Activated CD4-positive, alpha-beta memory T cell treated with anti-CD3 and anti-CD28 coated beads, Interleukin-2, amount 10 ng/mL, durations not matched to agents 7 days and 5 days (primary cell): ENCODE data around the gene LDLRAD3. TPM values are rescaled to one million over a fixed set of nuclear protein-coding genes. Genes with fewer than 3 reads are reported as not detected.

Experiments used
- CTCF ChIA-PET: fragments of 350-600 bp; sonication (Branson Sonifier 250); formaldehyde crosslinking; loops from one replicate; lab custom pipeline; 2021; ENCODE audit warnings: antibody characterized with exemption, inconsistent platforms; lab: Charles Lee
- POLR2A ChIA-PET: fragments of 350-600 bp; sonication (Branson Sonifier 250); formaldehyde crosslinking; loops from one replicate; lab custom pipeline; 2021; ENCODE audit warnings: antibody characterized with exemption; lab: Charles Lee
- DNase-seq: peaks from one replicate; pipeline ENCODE4 v3.0.0-alpha.2; 2020
- H3K27ac Mint-ChIP-seq: one replicate; pipeline ENCODE4 v1.8.0; 2021; ENCODE audit warnings: mild to moderate bottlenecking, mixed read lengths
- H3K27me3 Mint-ChIP-seq: one replicate; pipeline ENCODE4 v1.8.0; 2021; ENCODE audit warnings: mixed read lengths
- H3K36me3 Mint-ChIP-seq: one replicate; pipeline ENCODE4 v1.8.0; 2021; ENCODE audit warnings: low read depth, mixed read lengths
- H3K4me1 Mint-ChIP-seq: one replicate; pipeline ENCODE4 v1.8.0; 2021; ENCODE audit warnings: mixed read lengths
- H3K4me3 Mint-ChIP-seq: one replicate; pipeline ENCODE4 v1.8.0; 2021; ENCODE audit warnings: mild to moderate bottlenecking, mixed read lengths
- H3K9me3 Mint-ChIP-seq: one replicate; pipeline ENCODE4 v1.8.0; 2021; ENCODE audit warnings: mixed read lengths
- total RNA-seq, 2 experiments: library from RNA; stranded (reverse); gene quantifications; one replicate each; pipeline ENCODE4 v1.2.3, GENCODE V29; 2021

The LDLRAD3 gene
- total RNA-seq, 2 experiments from 2014 or later, result not detected

DNA sequence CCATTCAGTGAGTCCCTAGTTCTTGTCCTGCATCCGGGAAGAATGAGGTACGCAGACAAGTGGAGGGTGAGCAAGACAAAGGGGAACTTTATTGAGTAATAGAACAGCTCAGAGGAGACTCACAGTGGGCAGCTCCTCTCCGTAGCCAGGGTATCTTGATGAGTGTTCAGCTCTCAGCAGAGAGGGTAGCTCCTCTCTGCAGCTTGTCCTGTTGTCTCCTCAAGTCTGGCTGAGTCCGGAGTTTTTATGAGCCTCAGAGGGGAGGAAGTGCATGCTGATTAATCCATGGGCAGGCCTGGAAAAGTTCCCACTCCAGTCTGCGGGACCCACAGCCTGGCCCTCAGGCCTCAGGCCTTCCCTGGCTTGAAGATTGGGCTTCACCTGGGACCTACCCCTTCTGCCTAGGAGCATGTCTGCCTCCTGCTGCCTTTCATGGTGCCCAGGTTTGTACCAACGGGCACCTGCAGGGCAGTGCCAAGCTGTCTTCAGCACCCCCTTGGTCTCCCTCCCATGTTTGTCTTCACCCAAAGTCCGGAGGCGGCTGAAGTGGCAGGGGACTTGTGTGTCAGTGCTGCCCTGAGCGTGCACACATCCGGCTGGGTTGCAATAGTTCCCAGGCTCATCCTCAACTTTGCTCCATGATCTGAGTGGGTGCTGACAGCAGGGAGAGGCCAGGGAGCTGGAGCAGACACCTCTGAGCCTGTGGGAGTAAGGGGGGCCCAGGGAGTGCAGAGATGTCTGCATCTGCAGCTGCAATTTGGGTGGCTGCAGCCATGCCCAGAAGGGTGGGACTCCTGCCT, 134.2 kb downstream of the LDLRAD3 start:
- no peaks in the 10 kb centered on the region for H3K27me3 Mint-ChIP-seq
- no peaks in the 10 kb centered on the region for H3K4me1 Mint-ChIP-seq
- no peaks in the 10 kb centered on the region for H3K36me3 Mint-ChIP-seq
- CTCF ChIA-PET, result no interaction called here
- no peak overlapping the region for H3K4me3 Mint-ChIP-seq
- no peak overlapping the region for H3K27ac Mint-ChIP-seq
- DNase-seq, result no peak
- POLR2A ChIA-PET, result no interaction called here
- H3K9me3 Mint-ChIP-seq, result no peaks in the 10 kb centered on the region

DNA sequence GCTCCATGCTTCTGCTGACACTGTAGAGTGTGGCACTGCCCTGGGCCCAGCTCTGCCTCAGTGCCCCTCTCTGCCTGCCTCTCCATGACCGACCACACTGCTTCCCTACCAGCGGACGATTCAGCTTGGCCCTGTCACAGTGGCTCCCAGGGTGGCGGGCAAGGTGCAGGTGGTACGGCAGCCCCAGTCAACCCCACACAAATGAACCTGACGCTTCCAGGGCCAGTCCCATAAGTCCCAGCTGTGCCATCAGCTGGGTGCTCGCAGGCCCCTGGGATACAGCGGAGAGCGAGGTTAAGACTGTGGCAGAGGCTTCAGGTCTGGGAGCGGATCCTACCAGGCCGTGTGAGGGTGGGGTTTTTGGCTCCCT, 134.8 kb downstream of the LDLRAD3 start:
- Mint-ChIP-seq H3K9me3 (no peaks in the 10 kb centered on the region), H3K27ac (no peak overlapping the region), H3K36me3 (no peaks in the 10 kb centered on the region), H3K4me1 (no peaks in the 10 kb centered on the region), H3K4me3 (no peak overlapping the region), H3K27me3 (no peaks in the 10 kb centered on the region)
- ChIA-PET CTCF (no interaction called here), POLR2A (no interaction called here)
- no peak for DNase-seq

DNA sequence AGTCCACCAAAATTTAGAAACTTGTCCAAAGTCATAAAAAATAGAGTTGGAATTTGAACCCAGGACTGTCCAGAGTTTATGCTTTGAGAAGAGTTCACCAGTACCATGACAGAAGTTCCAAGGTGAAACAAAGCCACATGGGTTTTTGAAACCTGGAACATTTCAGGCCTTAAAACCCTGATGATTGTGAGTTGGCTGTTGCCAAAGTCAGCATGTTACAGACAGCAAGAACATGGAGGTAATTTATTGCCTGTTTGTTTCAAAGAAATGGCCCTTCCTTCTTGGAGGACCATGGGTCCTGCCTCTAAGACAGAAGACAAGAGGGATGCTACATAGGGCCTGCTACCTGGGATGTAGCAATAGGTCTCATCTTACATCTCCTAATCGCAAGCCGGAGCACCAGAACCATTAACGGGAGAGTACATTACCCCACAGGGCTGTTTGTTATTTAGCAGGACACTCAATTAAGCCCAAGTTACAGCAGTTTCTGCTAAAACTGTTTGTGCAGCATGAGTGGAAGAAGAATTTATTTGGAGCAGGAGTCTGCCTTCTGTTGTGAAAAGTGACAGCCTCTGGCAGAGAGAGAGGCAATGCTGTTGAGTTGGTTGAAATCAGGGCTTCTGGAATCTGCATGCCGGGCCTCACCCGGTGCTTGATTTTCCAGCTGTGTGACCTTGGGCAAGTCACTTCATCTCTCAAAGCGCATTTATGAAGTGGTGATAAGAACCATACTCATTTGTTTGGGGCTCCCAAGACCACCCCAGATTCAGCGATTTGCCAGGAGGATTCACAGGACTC, 136.2 kb downstream of the LDLRAD3 start:
- Mint-ChIP-seq H3K9me3 (no peaks in the 10 kb centered on the region), H3K4me1 (no peaks in the 10 kb centered on the region), H3K27me3 (peaks cover 1% of the 10 kb centered on the region), H3K27ac (no peak overlapping the region), H3K4me3 (no peak overlapping the region), H3K36me3 (no peaks in the 10 kb centered on the region)
- CTCF ChIA-PET, result no interaction called here
- POLR2A ChIA-PET, result no interaction called here
- DNase-seq, result no peak

DNA sequence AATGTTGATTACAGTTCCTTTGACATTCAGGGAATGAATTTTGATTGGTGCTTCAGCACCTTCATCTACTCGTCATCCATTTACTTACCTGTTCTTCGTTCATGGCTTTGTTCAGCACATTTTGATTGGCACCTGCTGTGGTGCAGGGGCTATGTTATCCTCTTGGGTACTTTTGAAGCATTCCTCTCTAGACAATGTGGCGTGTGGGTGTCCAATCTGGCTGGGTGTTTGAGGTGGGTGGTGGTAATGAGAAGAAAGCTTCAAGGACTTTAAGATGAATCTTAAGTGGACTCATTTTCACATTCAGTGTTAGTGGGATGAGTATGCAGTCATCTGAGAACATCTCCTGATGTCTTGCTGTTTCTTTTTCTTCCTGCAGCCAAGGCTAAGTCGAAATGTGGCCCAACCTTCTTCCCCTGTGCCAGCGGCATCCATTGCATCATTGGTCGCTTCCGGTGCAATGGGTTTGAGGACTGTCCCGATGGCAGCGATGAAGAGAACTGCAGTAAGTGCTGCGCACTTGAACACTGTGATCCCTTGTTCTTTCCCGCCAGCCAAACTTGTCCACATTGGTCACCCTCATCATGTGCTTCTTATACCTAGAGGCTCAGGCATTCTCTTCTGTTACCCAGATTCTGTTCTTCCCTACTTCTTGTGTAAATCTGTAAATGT, 137.5 kb downstream of the LDLRAD3 start:
- Mint-ChIP-seq H3K4me1 (no peaks in the 10 kb centered on the region), H3K4me3 (no peak overlapping the region), H3K27ac (no peak overlapping the region), H3K36me3 (no peaks in the 10 kb centered on the region), H3K9me3 (no peaks in the 10 kb centered on the region), H3K27me3 (peaks cover 3% of the 10 kb centered on the region)
- no peak for DNase-seq
- ChIA-PET POLR2A (no interaction called here), CTCF (no interaction called here)

DNA sequence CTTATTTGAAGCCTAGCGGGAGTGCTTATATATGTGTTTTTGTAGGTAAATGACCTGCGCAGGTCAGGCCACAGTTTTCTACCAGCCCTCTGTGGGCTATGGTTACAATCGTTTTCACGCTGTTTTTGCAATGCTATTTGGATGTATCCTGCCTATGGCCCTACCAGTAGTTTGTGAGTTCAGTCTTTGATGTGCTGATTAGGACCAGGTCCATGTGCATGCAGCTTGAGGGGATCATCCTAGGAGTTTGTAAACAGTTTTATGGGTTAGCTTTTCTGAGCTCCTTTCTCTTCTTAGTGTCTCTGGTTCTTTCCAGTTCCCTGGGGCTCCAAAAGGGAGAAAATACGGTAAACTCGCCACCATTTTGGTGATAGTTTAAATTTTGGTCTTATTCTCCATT, 142.5 kb downstream of the LDLRAD3 start:
- Mint-ChIP-seq H3K4me1 (peaks cover 7% of the 10 kb centered on the region), H3K27ac (no peak overlapping the region), H3K27me3 (peaks cover 16% of the 10 kb centered on the region), H3K36me3 (no peaks in the 10 kb centered on the region), H3K4me3 (no peak overlapping the region), H3K9me3 (no peaks in the 10 kb centered on the region)
- POLR2A ChIA-PET, result no interaction called here
- no peak for DNase-seq
- CTCF ChIA-PET, result no interaction called here

DNA sequence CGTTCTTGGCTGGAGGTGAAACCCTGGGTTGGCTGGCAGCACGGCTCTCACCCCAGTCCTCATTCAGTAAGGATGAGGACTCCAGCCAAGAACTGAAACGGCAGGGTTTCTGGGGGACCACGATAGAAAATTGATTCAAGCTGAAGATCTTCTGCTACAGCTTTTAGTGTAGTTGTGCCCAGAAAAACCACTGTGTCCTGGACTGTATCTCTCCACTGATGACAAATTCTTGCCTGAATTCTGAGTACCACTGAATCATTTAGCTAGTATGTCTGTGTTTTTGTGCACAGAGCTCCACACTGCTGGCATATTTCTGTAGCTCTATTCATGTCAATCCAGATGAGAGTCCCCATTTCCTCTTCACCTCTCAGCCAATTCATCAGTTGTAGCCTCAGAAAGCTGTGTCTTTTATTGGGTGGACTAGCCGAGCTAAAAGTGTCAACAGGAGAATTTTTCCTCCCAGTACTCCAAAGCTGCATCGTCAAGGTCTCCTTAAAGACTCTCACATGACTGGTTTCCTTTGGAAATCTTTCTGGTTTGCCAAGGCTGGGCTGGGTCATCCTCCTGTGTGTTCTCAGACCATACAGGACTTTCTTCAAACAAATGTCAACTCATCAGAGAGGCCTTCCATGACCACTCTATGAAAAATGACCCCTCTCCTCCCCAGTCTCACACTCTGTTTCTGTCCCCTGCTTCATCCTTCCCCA, 144.6 kb downstream of the LDLRAD3 start:
- H3K4me1 Mint-ChIP-seq, result peaks cover 9% of the 10 kb centered on the region
- H3K27me3 Mint-ChIP-seq, result peaks cover 29% of the 10 kb centered on the region
- POLR2A ChIA-PET, result no interaction called here
- H3K4me3 Mint-ChIP-seq, result no peak overlapping the region
- no peak overlapping the region for H3K27ac Mint-ChIP-seq
- H3K36me3 Mint-ChIP-seq, result no peaks in the 10 kb centered on the region
- CTCF ChIA-PET, result no interaction called here
- no peaks in the 10 kb centered on the region for H3K9me3 Mint-ChIP-seq
- DNase-seq, result no peak

DNA sequence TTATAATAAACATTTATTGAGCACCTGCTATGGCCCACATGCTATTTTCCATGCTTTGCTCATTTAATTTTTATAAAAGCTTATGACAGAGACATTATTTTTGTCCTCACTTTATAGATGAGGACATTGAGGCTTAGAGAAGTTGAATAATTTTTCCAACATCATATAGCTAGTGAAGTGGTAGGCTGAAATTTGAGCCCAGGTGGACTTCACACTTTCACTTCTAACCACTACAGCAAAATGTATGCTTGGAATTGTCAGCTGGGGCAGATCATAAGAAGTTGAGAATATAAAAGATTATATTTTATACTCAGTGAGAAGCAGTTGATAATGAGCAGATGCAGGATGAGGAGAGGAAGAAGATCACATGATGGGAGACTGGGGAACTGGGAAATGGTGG, 146.1 kb downstream of the LDLRAD3 start:
- Mint-ChIP-seq H3K9me3 (peaks cover 4% of the 10 kb centered on the region), H3K4me1 (peaks cover 9% of the 10 kb centered on the region), H3K27ac (no peak overlapping the region), H3K27me3 (peaks cover 29% of the 10 kb centered on the region), H3K4me3 (no peak overlapping the region), H3K36me3 (no peaks in the 10 kb centered on the region)
- no peak for DNase-seq
- ChIA-PET POLR2A (no interaction called here), CTCF (no interaction called here)

DNA sequence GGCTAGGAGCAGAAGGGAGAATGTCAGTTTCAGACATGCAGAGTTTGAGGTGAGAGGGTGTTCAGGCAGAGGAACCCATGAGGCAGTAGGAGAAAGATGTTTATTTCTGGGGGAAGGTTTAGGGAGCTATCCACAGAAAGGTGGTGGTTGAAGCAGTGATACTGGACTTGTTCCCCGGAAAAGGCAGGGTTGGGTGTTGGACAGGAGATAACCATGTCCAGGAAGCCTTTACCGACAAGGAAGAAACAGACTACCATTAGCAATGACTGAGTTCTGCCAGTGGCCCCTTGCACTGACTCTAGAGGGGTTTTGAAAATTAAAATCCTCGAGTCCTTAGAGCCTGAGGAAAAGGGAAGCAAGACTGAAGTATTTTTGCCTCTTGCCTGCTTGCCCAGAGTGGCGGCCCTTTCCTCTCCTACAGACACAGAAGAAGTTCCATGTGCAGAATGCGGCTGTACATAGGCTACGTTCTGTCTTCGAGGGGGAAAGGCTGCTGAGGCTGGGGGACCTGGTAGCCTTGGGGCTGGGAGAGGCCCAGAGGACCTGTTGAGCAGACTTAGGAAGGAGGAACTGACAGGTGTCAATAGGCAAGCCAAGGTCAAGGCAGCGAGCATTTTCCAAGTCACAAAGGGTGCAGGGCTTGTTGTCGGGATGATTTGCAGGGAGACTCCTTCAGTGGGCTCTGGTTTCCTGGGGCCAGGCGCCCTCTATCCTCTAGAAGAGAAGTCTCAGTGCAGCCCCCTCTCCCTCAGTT, 146.7 kb downstream of the LDLRAD3 start:
- Mint-ChIP-seq H3K27me3 (peaks cover 26% of the 10 kb centered on the region), H3K9me3 (peaks cover 4% of the 10 kb centered on the region), H3K36me3 (no peaks in the 10 kb centered on the region), H3K27ac (no peak overlapping the region), H3K4me1 (peaks cover 9% of the 10 kb centered on the region), H3K4me3 (no peak overlapping the region)
- CTCF ChIA-PET, result no interaction called here
- POLR2A ChIA-PET, result no interaction called here
- DNase-seq, result no peak

DNA sequence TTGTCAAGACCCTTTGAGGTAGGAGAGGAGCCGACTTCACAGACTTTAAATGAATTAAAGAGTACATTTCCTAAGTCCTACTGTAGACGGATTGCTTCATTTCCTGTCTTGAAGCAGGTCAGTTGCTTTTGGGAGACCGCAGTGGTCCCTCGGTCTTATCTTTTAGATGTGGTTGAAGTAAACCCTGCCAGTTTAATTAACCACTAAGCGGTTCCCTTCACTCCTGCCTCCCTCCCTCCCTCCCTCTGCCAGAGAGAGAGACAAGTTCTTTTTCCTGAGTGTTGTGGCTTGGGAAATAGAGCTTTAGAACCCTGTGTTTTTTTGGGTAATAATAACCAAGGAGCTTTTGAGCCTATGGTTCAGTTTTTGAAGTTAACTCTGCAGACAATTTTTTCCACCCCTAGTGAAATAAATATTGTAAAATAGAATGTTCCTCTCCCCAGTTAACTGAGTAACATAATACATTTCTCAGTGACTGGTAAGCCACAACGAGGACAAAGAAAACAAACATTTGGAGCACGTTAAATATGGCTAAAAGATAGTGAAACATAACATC, 147.5 kb downstream of the LDLRAD3 start:
- ChIA-PET POLR2A (no interaction called here), CTCF (no interaction called here)
- no peak overlapping the region for H3K27ac Mint-ChIP-seq
- H3K27me3 Mint-ChIP-seq, result peaks cover 26% of the 10 kb centered on the region
- H3K4me1 Mint-ChIP-seq, result peaks cover 9% of the 10 kb centered on the region
- no peak for DNase-seq
- peaks cover 4% of the 10 kb centered on the region for H3K9me3 Mint-ChIP-seq
- H3K4me3 Mint-ChIP-seq, result no peak overlapping the region
- no peaks in the 10 kb centered on the region for H3K36me3 Mint-ChIP-seq

DNA sequence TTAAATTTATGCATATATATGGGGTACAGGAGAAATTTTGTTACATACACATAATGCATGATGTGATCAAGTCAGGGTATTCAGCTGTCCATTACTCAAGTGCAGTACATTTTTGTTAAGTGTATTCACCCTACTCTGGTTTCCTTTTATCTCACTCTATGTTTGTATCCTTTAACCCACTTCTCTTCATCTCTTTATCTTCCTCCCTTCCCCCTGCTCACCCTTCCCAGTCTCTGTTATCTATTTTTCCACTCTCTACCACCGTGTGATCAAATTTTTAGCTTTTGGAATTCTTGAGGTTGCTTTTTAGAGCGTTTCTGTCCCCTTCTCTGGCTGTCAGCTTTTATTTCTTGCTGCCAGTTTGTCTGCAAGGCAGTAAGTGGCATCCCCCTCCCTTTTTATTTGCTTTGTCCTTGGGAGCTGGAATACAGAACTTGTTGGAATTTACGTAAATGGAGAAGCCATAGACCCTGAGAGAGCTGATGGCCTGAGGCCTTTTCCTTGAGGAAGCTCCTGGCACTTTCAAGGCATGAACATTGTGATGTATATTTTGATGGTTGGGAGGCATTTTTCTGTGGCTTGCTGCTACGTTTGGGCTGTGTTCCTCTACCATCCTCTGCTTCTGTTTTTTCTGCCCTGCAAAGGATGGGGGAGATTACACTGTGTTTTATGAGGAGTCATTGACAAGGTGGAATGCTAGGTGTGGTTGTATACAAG, 148.6 kb downstream of the LDLRAD3 start:
- H3K9me3 Mint-ChIP-seq, result peaks cover 4% of the 10 kb centered on the region
- H3K36me3 Mint-ChIP-seq, result no peaks in the 10 kb centered on the region
- CTCF ChIA-PET, result no interaction called here

DNA sequence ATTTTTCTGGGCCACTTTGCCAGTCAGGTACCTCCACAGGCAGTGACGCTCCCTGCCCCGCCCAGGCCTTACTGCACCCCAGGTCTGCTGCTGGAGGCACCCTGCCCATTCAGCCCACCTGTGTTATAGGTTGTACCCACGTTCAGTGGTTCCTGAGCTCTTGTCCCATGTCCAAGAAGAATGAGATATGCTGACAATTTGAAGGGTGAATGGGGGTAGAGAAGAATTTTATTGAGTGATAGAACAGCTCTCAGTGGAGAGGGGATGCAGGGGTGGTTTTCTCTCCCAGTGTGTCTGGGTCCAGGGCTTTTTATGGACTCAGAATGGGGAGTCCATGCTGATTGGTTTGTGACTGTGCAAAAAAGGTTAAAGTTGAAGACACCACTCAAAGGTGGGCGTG, 149.7 kb downstream of the LDLRAD3 start:
- CTCF ChIA-PET, result no interaction called here
- peaks cover 21% of the 10 kb centered on the region for H3K27me3 Mint-ChIP-seq
- H3K4me1 Mint-ChIP-seq, result peaks cover 9% of the 10 kb centered on the region

More for the DNA sequence above, 148.6 kb downstream of the LDLRAD3 start:
- POLR2A ChIA-PET, result no interaction called here
- Mint-ChIP-seq H3K4me3 (no peak overlapping the region), H3K27me3 (peaks cover 25% of the 10 kb centered on the region), H3K27ac (no peak overlapping the region), H3K4me1 (peaks cover 9% of the 10 kb centered on the region)
- no peak for DNase-seq

DNA sequence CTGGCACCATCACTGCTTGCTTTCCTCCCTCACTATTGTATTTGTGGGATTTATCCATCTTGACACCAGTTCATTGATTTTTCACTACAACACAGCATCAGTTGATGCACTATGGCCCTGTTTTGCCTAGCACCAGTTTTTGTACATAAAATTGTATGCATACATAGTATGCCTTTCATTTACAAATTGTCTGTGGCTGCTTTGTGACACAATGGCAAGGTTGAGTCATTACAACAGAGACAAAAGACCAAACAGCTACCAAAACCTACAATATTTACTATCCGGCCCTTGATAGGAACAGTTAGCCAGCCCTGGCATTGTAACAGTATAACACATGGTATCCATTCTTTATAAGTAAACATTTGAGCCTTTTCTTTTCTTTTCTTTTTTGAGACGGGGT, 150.3 kb downstream of the LDLRAD3 start:
- ChIA-PET CTCF (no interaction called here), POLR2A (no interaction called here)
- H3K4me3 Mint-ChIP-seq, result no peak overlapping the region
- peaks cover 4% of the 10 kb centered on the region for H3K9me3 Mint-ChIP-seq
- DNase-seq, result no peak
- peaks cover 9% of the 10 kb centered on the region for H3K4me1 Mint-ChIP-seq
- H3K27me3 Mint-ChIP-seq, result peaks cover 21% of the 10 kb centered on the region
- no peak overlapping the region for H3K27ac Mint-ChIP-seq
- no peaks in the 10 kb centered on the region for H3K36me3 Mint-ChIP-seq

More for the DNA sequence above, 149.7 kb downstream of the LDLRAD3 start:
- POLR2A ChIA-PET, result no interaction called here
- Mint-ChIP-seq H3K4me3 (no peak overlapping the region), H3K9me3 (peaks cover 4% of the 10 kb centered on the region), H3K27ac (no peak overlapping the region), H3K36me3 (no peaks in the 10 kb centered on the region)
- DNase-seq, result no peak
